H1 (cell line): ENCODE results near the gene PKD2L2. TPM values are rescaled to one million over a fixed set of nuclear protein-coding genes. Genes with fewer than 3 reads are reported as not detected.

ENCODE experiments used
- CTCF ChIA-PET: fragments of 300-600 bp; sonication (Branson Sonifier 250); formaldehyde crosslinking; loops from one replicate; lab custom pipeline; 2021; ENCODE audit not compliant: partially characterized antibody; lab: Charles Lee
- POLR2A ChIA-PET: fragments of 300-600 bp; sonication (Branson Sonifier 250); formaldehyde crosslinking; loops from one replicate; lab custom pipeline; 2021; ENCODE audit warnings: inconsistent platforms; ENCODE audit not compliant: partially characterized antibody; lab: Charles Lee
- DNase-seq, 2 experiments: peaks; one replicate each; pipeline versions ENCODE4 v3.0.0 to v3.0.0-alpha.2; 2010 to 2022; ENCODE audit warnings: low spot score in 2 of 2, low read depth in 1 of 2, mixed read lengths in 1 of 2
- FAIRE-seq: peaks from 2 replicates; lab custom pipeline; 2011; peaks lifted over from hg19 to GRCh38; lab: Jason Lieb, UNC
- H2AFZ ChIP-seq: 2 replicates; pipeline ENCODE4 v1.8.1; 2012; ENCODE audit warnings: low read length, inconsistent platforms
- H2AK5ac ChIP-seq: 2 replicates; pipeline ENCODE4 v1.6.1; 2013; ENCODE audit warnings: low read depth, low read length
- H2BK120ac ChIP-seq: replicated peaks from 2 replicates; pipeline ENCODE3; 2013; ENCODE audit warnings: low read depth, low read length, inconsistent platforms
- H2BK12ac ChIP-seq: 2 replicates; pipeline ENCODE4 v1.6.1; 2013; ENCODE audit warnings: low read depth, low read length
- H2BK15ac ChIP-seq: 2 replicates; pipeline ENCODE4 v1.6.1; 2013; ENCODE audit warnings: low read length
- H2BK20ac ChIP-seq: 2 replicates; pipeline ENCODE4 v1.6.1; 2013; ENCODE audit warnings: low read length
- H2BK5ac ChIP-seq: 2 replicates; pipeline ENCODE4 v1.6.1; 2013; ENCODE audit warnings: low read depth, low read length
- H3K14ac ChIP-seq: 2 replicates; pipeline ENCODE4 v1.6.1; 2013; ENCODE audit warnings: inconsistent platforms; ENCODE audit not compliant: insufficient read length
- H3K18ac ChIP-seq: 2 replicates; pipeline ENCODE4 v1.6.1; 2013; ENCODE audit warnings: low read length; ENCODE audit errors: extremely low read depth
- H3K23ac ChIP-seq: 2 replicates; pipeline ENCODE4 v1.6.1; 2013; ENCODE audit warnings: inconsistent platforms; ENCODE audit not compliant: insufficient read length
- H3K23me2 ChIP-seq: 2 replicates; pipeline ENCODE4 v1.6.1; 2013; ENCODE audit warnings: low read depth, low read length
- H3K27ac ChIP-seq: 2 replicates; pipeline ENCODE4 v1.6.1; 2011; ENCODE audit warnings: low read depth, low read length, inconsistent platforms
- H3K27me3 ChIP-seq, 4 experiments: replicated peaks in 1 of 4; 1 replicate in 1 of 4; 2 replicates in 3 of 4; pipeline versions ENCODE4 v1.6.1 to v1.8.1; 2011 to 2013; ENCODE audit warnings: low read length in 3 of 4, mild to moderate bottlenecking in 3 of 4, inconsistent platforms in 2 of 4, mixed read lengths in 2 of 4, moderate library complexity in 1 of 4; ENCODE audit not compliant: control insufficient read depth in 3 of 4, insufficient read depth in 3 of 4; ENCODE audit errors: extremely low read depth in 1 of 4
- H3K36me3 ChIP-seq, 4 experiments: 2 replicates each; pipeline versions ENCODE4 v1.6.1 to v1.8.1; 2011 to 2013; ENCODE audit warnings: mild to moderate bottlenecking in 4 of 4, low read length in 3 of 4, moderate library complexity in 2 of 4, control low read depth in 1 of 4, inconsistent platforms in 1 of 4; ENCODE audit not compliant: insufficient read depth in 4 of 4, control insufficient read depth in 2 of 4
- H3K4ac ChIP-seq: replicated peaks from 2 replicates; pipeline ENCODE3; 2013; ENCODE audit warnings: low read length, low read depth, mixed read lengths, inconsistent platforms; ENCODE audit not compliant: insufficient read length
- H3K4me1 ChIP-seq, 4 experiments: replicated peaks in 1 of 4; 1 replicate in 1 of 4; 2 replicates in 3 of 4; pipeline versions ENCODE4 v1.6.1 to v1.8.1; 2011 to 2013; ENCODE audit warnings: low read length in 3 of 4, inconsistent platforms in 2 of 4, mixed read lengths in 1 of 4; ENCODE audit not compliant: insufficient read depth in 4 of 4, control insufficient read depth in 3 of 4
- H3K4me2 ChIP-seq, 2 experiments: 2 replicates each; pipeline versions ENCODE4 v1.6.1 to v1.8.1; 2011 to 2013; ENCODE audit warnings: low read depth in 2 of 2, low read length in 2 of 2, control low read depth in 1 of 2, inconsistent platforms in 1 of 2, mild to moderate bottlenecking in 1 of 2; ENCODE audit not compliant: insufficient read depth in 1 of 2
- H3K4me3 ChIP-seq, 4 experiments: fragments of 200-600, 300-600 bp in 1 of 4; sonication (generic), shearing (Covaris generic), sonication (Bioruptor Twin) in 1 of 4; 2 replicates each; pipeline versions ENCODE4 v1.5.1 to v1.8.1; 2011 to 2016; ENCODE audit warnings: low read length in 4 of 4, low read depth in 3 of 4, control low read depth in 2 of 4, inconsistent platforms in 2 of 4, mild to moderate bottlenecking in 2 of 4, mixed read lengths in 1 of 4, moderate library complexity in 1 of 4; ENCODE audit not compliant: insufficient read depth in 2 of 4; ENCODE audit errors: extremely low read depth in 1 of 4
- H3K56ac ChIP-seq: replicated peaks from 2 replicates; pipeline ENCODE3; 2013; ENCODE audit warnings: low read depth, mild to moderate bottlenecking, mixed read lengths, low read length, inconsistent platforms; ENCODE audit not compliant: insufficient read length
- H3K79me1 ChIP-seq: 2 replicates; pipeline ENCODE4 v1.6.1; 2013; ENCODE audit warnings: low read depth, low read length, control low read depth
- H3K79me2 ChIP-seq, 2 experiments: 2 replicates each; pipeline versions ENCODE4 v1.6.1 to v1.8.1; 2012 to 2013; ENCODE audit warnings: low read length in 2 of 2, mild to moderate bottlenecking in 2 of 2, inconsistent platforms in 1 of 2; ENCODE audit not compliant: insufficient read depth in 2 of 2, control insufficient read depth in 1 of 2
- H3K9ac ChIP-seq, 4 experiments: replicated peaks in 1 of 4; 1 replicate in 1 of 4; 2 replicates in 3 of 4; pipeline versions ENCODE4 v1.6.1 to v1.8.1; 2011 to 2013; ENCODE audit warnings: low read depth in 3 of 4, low read length in 3 of 4, control low read depth in 2 of 4, mild to moderate bottlenecking in 2 of 4, moderate library complexity in 2 of 4, inconsistent platforms in 1 of 4; ENCODE audit errors: extremely low read depth in 1 of 4
- H3K9me3 ChIP-seq, 2 experiments: 2 replicates each; pipeline versions ENCODE4 v1.6.1 to v1.8.1; 2012 to 2013; ENCODE audit warnings: mild to moderate bottlenecking in 2 of 2, moderate library complexity in 2 of 2, control low read depth in 1 of 2, inconsistent platforms in 1 of 2, low read depth in 1 of 2, low read length in 1 of 2, mixed read lengths in 1 of 2; ENCODE audit not compliant: insufficient read depth in 2 of 2
- H4K20me1 ChIP-seq, 2 experiments: replicated peaks in 1 of 2; 2 replicates each; pipeline versions ENCODE3 to v1.8.1; 2011 to 2013; ENCODE audit warnings: inconsistent platforms in 2 of 2, low read length in 2 of 2, mild to moderate bottlenecking in 1 of 2; ENCODE audit not compliant: insufficient read depth in 2 of 2, control insufficient read depth in 1 of 2
- H4K5ac ChIP-seq: 2 replicates; pipeline ENCODE4 v1.6.1; 2013; ENCODE audit warnings: low read length, low read depth, mixed read lengths, inconsistent platforms; ENCODE audit not compliant: insufficient read length
- H4K8ac ChIP-seq: 2 replicates; pipeline ENCODE4 v1.8.0; 2013; ENCODE audit warnings: mild to moderate bottlenecking, moderate library complexity, low read length, inconsistent platforms; ENCODE audit not compliant: insufficient read depth; ENCODE audit errors: extremely low read depth
- H4K91ac ChIP-seq: replicated peaks from 2 replicates; pipeline ENCODE3; 2013; ENCODE audit warnings: low read length, mixed read lengths, inconsistent platforms; ENCODE audit not compliant: insufficient read length
- BRCA1 ChIP-seq: IDR thresholded peaks from 2 replicates; pipeline ENCODE4 v1.6.1; 2012; ENCODE audit warnings: low read depth, low read length, improper control_type of control experiment
- CBX5 ChIP-seq: fragments of 300-800, 300-1000 bp; sonication (generic); IDR thresholded peaks from 2 replicates; pipeline ENCODE4 v1.7.1; 2016; ENCODE audit warnings: antibody characterized with exemption, low read length, low read depth
- CBX8 ChIP-seq: fragments of 300-800, 300-1000 bp; sonication (generic); IDR thresholded peaks from 2 replicates; pipeline ENCODE4 v1.7.1; 2016; ENCODE audit warnings: low read depth, low read length, borderline replicate concordance
- CTBP2 ChIP-seq: IDR thresholded peaks from 2 replicates; pipeline ENCODE4 v1.7.0; 2011; ENCODE audit warnings: borderline replicate concordance, mild to moderate bottlenecking, moderate library complexity, mixed read lengths, low read length; ENCODE audit not compliant: insufficient read depth, insufficient read length
- FOSL1 ChIP-seq: IDR thresholded peaks from 2 replicates; pipeline ENCODE4 v1.6.1; 2011; ENCODE audit warnings: mild to moderate bottlenecking, low read depth, low read length, moderate library complexity; ENCODE audit not compliant: insufficient read depth
- PHF8 ChIP-seq: fragments of 200-600 bp; sonication (generic); conservative IDR thresholded peaks from 2 replicates; pipeline ENCODE4 v1.7.1; 2012; ENCODE audit warnings: low read depth, mild to moderate bottlenecking, inconsistent platforms, low read length, moderate library complexity
- POLR2AphosphoS5 ChIP-seq: IDR thresholded peaks from 2 replicates; pipeline ENCODE4 v1.6.1; 2011; ENCODE audit warnings: low read depth, low read length
- RAD21 ChIP-seq, 2 experiments: IDR thresholded peaks in 1 of 2; conservative IDR thresholded peaks in 1 of 2; 2 replicates each; pipeline ENCODE4 v1.6.1; 2011; ENCODE audit warnings: low read depth in 2 of 2, low read length in 2 of 2, improper control_type of control experiment in 1 of 2, inconsistent platforms in 1 of 2, mild to moderate bottlenecking in 1 of 2, moderate library complexity in 1 of 2
- SAP30 ChIP-seq: fragments of 300-600 bp; sonication (generic); IDR thresholded peaks from 2 replicates; pipeline ENCODE4 v1.7.1; 2012; ENCODE audit warnings: low read length, moderate library complexity, mild to moderate bottlenecking, inconsistent platforms; ENCODE audit not compliant: insufficient read depth, insufficient replicate concordance
- SIX5 ChIP-seq: IDR thresholded peaks from 2 replicates; pipeline ENCODE4 v1.6.1; 2011; ENCODE audit warnings: mild to moderate bottlenecking, low read depth, low read length
- SUZ12 ChIP-seq: fragments of 200-600 bp; sonication (generic); IDR thresholded peaks from 2 replicates; pipeline ENCODE4 v1.6.1; 2012; ENCODE audit warnings: mild to moderate bottlenecking, inconsistent platforms, low read length, moderate library complexity, mixed read lengths
- WGBS, 2 experiments: shearing (Covaris generic) in 1 of 2; methylation state at CpG; one replicate each; pipeline versions ENCODE4 v1.1.6 to v1.1.7; 2013 to 2015; ENCODE audit warnings: low lambda C conversion rate in 2 of 2, mixed read lengths in 2 of 2, inconsistent platforms in 1 of 2, low coverage in 1 of 2, missing lambda C conversion rate in 1 of 2; ENCODE audit not compliant: insufficient replicate concordance in 2 of 2, insufficient coverage in 1 of 2, insufficient read length in 1 of 2; ENCODE audit errors: extremely low coverage in 1 of 2, missing lambda C conversion rate in 1 of 2; 5-methylcytosine and 5-hydroxymethylcytosine counted together
- polyA plus RNA-seq, 7 experiments: library from polyadenylated mRNA; depleted of rRNA in 3 of 7; stranded (reverse) in 5 of 7; unstranded in 2 of 7; fragments of >200 nt in 5 of 7; fragments of 200-250 nt in 2 of 7; gene quantifications; 1 replicate in 5 of 7; 2 replicates in 1 of 7; 4 replicates in 1 of 7; pipeline versions ENCODE4 v1.2.1 to v1.2.3, GENCODE V29; 2011 to 2013; ENCODE audit warnings: missing spikeins in 2 of 7, mixed read lengths in 2 of 7
- total RNA-seq: library from RNA; stranded (reverse); fragmentation: NEBNext Ultra II Directional; extraction: Animal tissue kit (Norgen Biotek cat#: 25700); gene quantifications from 2 replicates; pipeline ENCODE4 v1.2.1, GENCODE V29; 2021

The PKD2L2 gene
- total and polyA plus RNA-seq, 2 of the 8 experiments (the other 6 are each of a cell fraction or from before 2014, with no cell fraction given) = not detected

DNA sequence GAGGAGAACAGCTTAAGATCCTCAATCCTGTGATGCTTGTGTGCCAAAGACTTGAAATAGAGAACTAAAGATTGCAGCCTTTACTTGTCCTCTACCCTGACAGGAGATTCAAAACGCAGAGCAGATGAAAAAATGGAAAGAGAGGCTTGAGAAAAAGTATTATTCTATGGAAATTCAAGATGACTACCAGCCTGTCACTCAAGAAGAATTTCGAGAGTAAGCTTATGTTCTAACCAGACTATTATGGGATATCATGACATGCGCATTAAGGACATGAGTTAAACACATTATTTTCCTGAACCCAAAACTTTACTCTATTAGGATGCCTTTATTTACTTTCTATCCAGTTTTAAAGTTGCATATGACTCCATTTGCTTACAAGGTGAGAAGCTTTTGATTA, 46.4 kb downstream of the PKD2L2 start:
- Histone ChIP-seq H3K79me1 (no peaks in the 10 kb centered on the region), H4K8ac (no peak overlapping the region), H3K79me2 (no peaks in the 10 kb centered on the region), H2AK5ac (no peak overlapping the region), H3K56ac (no peak overlapping the region), H4K5ac (no peak overlapping the region), H3K14ac (no peak overlapping the region), H3K4me1 (no peaks in the 10 kb centered on the region), H3K4ac (no peak overlapping the region), H3K23ac (no peak overlapping the region), H2BK120ac (no peak overlapping the region), H2AFZ (no peak overlapping the region), H4K91ac (no peak overlapping the region), H4K20me1 (peaks cover 0 to 2% of the 10 kb centered on the region in 2 experiments), H2BK5ac (no peak overlapping the region), H3K27ac (no peak overlapping the region), H2BK15ac (no peak overlapping the region), H3K9me3 (no peaks in the 10 kb centered on the region), H3K4me2 (no peak overlapping the region), H3K9ac (peak overlapping the region in 1 of 4 experiments; percentile 34; a peak in 1 of 7 replicates), H3K4me3 (no peak overlapping the region), H3K36me3 (peaks cover 2 to 35% (median 17%) of the 10 kb centered on the region in 4 experiments), H3K23me2 (no peaks in the 10 kb centered on the region), H3K18ac (no peak overlapping the region), H2BK12ac (no peak overlapping the region), H2BK20ac (no peak overlapping the region), H3K27me3 (no peaks in the 10 kb centered on the region)
- POLR2A ChIA-PET = interaction anchor here (0.6 to 0.9 kb wide), 3 partner anchors 10 to 28 kb away, joined by 3 read pairs; no protein-coding TSS in a partner anchor
- 91% methylated on average over 3 of the region's 3 CpGs; no CpG with 5 or more reads in 1 of the 2 experiments for WGBS, 2 experiments
- CTCF ChIA-PET = interaction anchor here (0.6 to 1.9 kb wide), 4 partner anchors 100 to 281 kb away, joined by 3 to 8 read pairs (median 3); no protein-coding TSS in a partner anchor
- no peak for FAIRE-seq
- no peak for TF ChIP-seq FOSL1
- no peak for TF ChIP-seq BRCA1
- no peak for TF ChIP-seq POLR2AphosphoS5
- TF ChIP-seq SUZ12 = no peak
- no peak for TF ChIP-seq PHF8
- TF ChIP-seq CBX8 = no peak
- TF ChIP-seq CTBP2 = no peak
- TF ChIP-seq CBX5 = no peak
- no peak for TF ChIP-seq SIX5
- TF ChIP-seq SAP30 = no peak
- TF ChIP-seq RAD21 (IDR thresholded peaks at IDR 0.05 in 1 of 2, conservative IDR thresholded peaks at IDR 0.05 in 1 of 2; ENCODE audit: low read depth in 2 of 2, low read length in 2 of 2) = no peak
- no peak for DNase-seq
